Activated B cell treated with CpG ODN at 0.5 μM for 24 hours (primary cell): ENCODE data around the gene F11R. TPM values are rescaled to one million over a fixed set of nuclear protein-coding genes. Genes with fewer than 3 reads are reported as not detected.

Source experiments
- ATAC-seq: fragments of 200-7000 bp; cut with Tn5 transposase; one replicate; pipeline ENCODE4 v1.10.0; 2021; ENCODE audit warnings: low read depth, mild to moderate bottlenecking, moderate library complexity
- CTCF ChIA-PET: fragments of 350-600 bp; sonication (Branson Sonifier 250); formaldehyde crosslinking; loops from one replicate; lab custom pipeline; 2021; ENCODE audit warnings: antibody characterized with exemption; lab: Charles Lee
- POLR2A ChIA-PET: fragments of 350-600 bp; sonication (Branson Sonifier 250); formaldehyde crosslinking; loops from one replicate; lab custom pipeline; 2021; ENCODE audit warnings: antibody characterized with exemption; lab: Charles Lee
- DNase-seq: peaks from one replicate; pipeline ENCODE4 v3.0.0; 2022
- H3K27ac Mint-ChIP-seq: one replicate; pipeline ENCODE4 v1.8.0; 2020; ENCODE audit warnings: mixed read lengths
- H3K27me3 Mint-ChIP-seq: one replicate; pipeline ENCODE4 v1.8.0; 2021; ENCODE audit warnings: mixed read lengths
- H3K36me3 Mint-ChIP-seq: one replicate; pipeline ENCODE4 v1.8.0; 2021; ENCODE audit warnings: low read depth, mixed read lengths
- H3K4me1 Mint-ChIP-seq: one replicate; pipeline ENCODE4 v1.8.0; 2021; ENCODE audit warnings: mixed read lengths
- H3K4me3 Mint-ChIP-seq: one replicate; pipeline ENCODE4 v1.8.0; 2020; ENCODE audit warnings: mild to moderate bottlenecking, mixed read lengths
- H3K9me3 Mint-ChIP-seq: one replicate; pipeline ENCODE4 v1.8.0; 2020; ENCODE audit warnings: mixed read lengths
- CTCF ChIP-seq: fragments of 200-600 bp; IDR thresholded peaks from one replicate; pipeline ENCODE4 v1.8.0; 2022; ENCODE audit warnings: antibody characterized with exemption, mild to moderate bottlenecking
- intact Hi-C: fragments of 100-400 bp; cut with micrococcal nuclease; formaldehyde crosslinking; loops from one replicate; pipeline ENCODE4 v1.15.1; 2024
- total RNA-seq: library from RNA; stranded (reverse); gene quantifications from 2 replicates; pipeline ENCODE4 v1.2.3, GENCODE V29; 2022

The F11R gene
- total RNA-seq, 1 donor from 2014 or later = 11.1 TPM

GRCh38 chr1:161013488-161014230 is 7.3 kb downstream of the F11R start:
- no peak for TF ChIP-seq CTCF
- POLR2A ChIA-PET = interaction anchor here (0.7 to 3.8 kb wide), 15 partner anchors 9 to 293 kb away, joined by 3 to 54 read pairs (median 4); partner anchors contain the start of genes ARHGAP30, DEDD, NIT1 and PFDN2
- CTCF ChIA-PET = interaction anchor here (0.9 to 2.5 kb wide), 6 partner anchors 14 to 177 kb away, joined by 3 to 21 read pairs (median 4); no protein-coding TSS in a partner anchor
- Mint-ChIP-seq H3K27ac (peak overlapping the region; percentile 98), H3K4me3 (peak overlapping the region; percentile 87), H3K36me3 (no peaks in the 10 kb centered on the region), H3K4me1 (peaks cover 23% of the 10 kb centered on the region), H3K9me3 (no peaks in the 10 kb centered on the region), H3K27me3 (no peaks in the 10 kb centered on the region)
- DNase-seq (peak; percentile 55), ATAC-seq (peak; percentile 84)
- intact Hi-C loops = loop anchor here (1.0 to 5.0 kb wide), 4 partner anchors 8 to 84 kb away; partner anchors contain the start of genes F11R and KLHDC9

- intact Hi-C loops = loop anchor here (1.0 to 5.0 kb wide), 4 partner anchors 8 to 84 kb away; partner anchors contain the start of genes F11R and KLHDC9
- ATAC-seq = peak; percentile 40
Observed at GRCh38 chr1:161013131-161013487, 7.8 kb downstream of the F11R start.

GRCh38 chr1:161012420-161012819 is 8.5 kb downstream of the F11R start:
- no peak for TF ChIP-seq CTCF
- Mint-ChIP-seq H3K4me1 (peaks cover 18% of the 10 kb centered on the region), H3K36me3 (no peaks in the 10 kb centered on the region), H3K27ac (no peak overlapping the region), H3K4me3 (no peak overlapping the region), H3K27me3 (no peaks in the 10 kb centered on the region), H3K9me3 (no peaks in the 10 kb centered on the region)
- ChIA-PET CTCF (interaction anchor here (2.5 kb wide), 1 partner anchor 15 kb away, joined by 21 read pairs; no protein-coding TSS in a partner anchor), POLR2A (interaction anchor here (0.6 to 3.8 kb wide), 4 partner anchors 9 to 135 kb away, joined by 3 to 54 read pairs (median 18); partner anchors contain the start of genes F11R, TSTD1 and USF1)
- ATAC-seq (no peak), DNase-seq (no peak)
- intact Hi-C loops = loop anchor here (5.0 kb wide), 1 partner anchor 85 kb away; the partner anchor contains the start of gene KLHDC9

More at GRCh38 chr1:161013131-161013487, 7.8 kb downstream of the F11R start:
- no peak for TF ChIP-seq CTCF
- H3K4me1 Mint-ChIP-seq = peaks cover 19% of the 10 kb centered on the region
- POLR2A ChIA-PET = interaction anchor here (0.6 to 3.8 kb wide), 16 partner anchors 8 to 293 kb away, joined by 3 to 54 read pairs (median 4); partner anchors contain the start of genes ARHGAP30, DEDD, NIT1 and PFDN2
- CTCF ChIA-PET = interaction anchor here (0.9 to 2.5 kb wide), 6 partner anchors 13 to 176 kb away, joined by 3 to 21 read pairs (median 4); no protein-coding TSS in a partner anchor
- H3K36me3 Mint-ChIP-seq = no peaks in the 10 kb centered on the region
- H3K27ac Mint-ChIP-seq = peak overlapping the region; percentile 98
- H3K9me3 Mint-ChIP-seq = no peaks in the 10 kb centered on the region
- H3K27me3 Mint-ChIP-seq = no peaks in the 10 kb centered on the region
- H3K4me3 Mint-ChIP-seq = peak overlapping the region; percentile 87
- no peak for DNase-seq

GRCh38 chr1:161009602-161010211 is 11.2 kb downstream of the F11R start:
- no peaks in the 10 kb centered on the region for H3K27me3 Mint-ChIP-seq
- H3K9me3 Mint-ChIP-seq = no peaks in the 10 kb centered on the region
- DNase-seq (no peak), ATAC-seq (no peak)
- TF ChIP-seq CTCF = no peak
- no peaks in the 10 kb centered on the region for H3K36me3 Mint-ChIP-seq
- H3K4me3 Mint-ChIP-seq = no peak overlapping the region
- intact Hi-C loops = loop anchor here (5.0 kb wide), 1 partner anchor 88 kb away; the partner anchor contains the start of gene KLHDC9
- H3K4me1 Mint-ChIP-seq = peaks cover 18% of the 10 kb centered on the region
- POLR2A ChIA-PET = interaction anchor here (0.7 kb wide), 1 partner anchor 37 kb away, joined by 3 read pairs; no protein-coding TSS in a partner anchor
- CTCF ChIA-PET = interaction anchor here (0.7 to 1.6 kb wide), 2 partner anchors 13 to 30 kb away, joined by 3 to 6 read pairs; no protein-coding TSS in a partner anchor
- H3K27ac Mint-ChIP-seq = no peak overlapping the region
